SW 1271 (cell line): ENCODE data around the gene SOBP.

Experiments
- DNase-seq, 2 experiments: peaks; one replicate each; lab custom pipeline; 2025; lab: John Stamatoyannopoulos, UW

Gene SOBP

DNA sequence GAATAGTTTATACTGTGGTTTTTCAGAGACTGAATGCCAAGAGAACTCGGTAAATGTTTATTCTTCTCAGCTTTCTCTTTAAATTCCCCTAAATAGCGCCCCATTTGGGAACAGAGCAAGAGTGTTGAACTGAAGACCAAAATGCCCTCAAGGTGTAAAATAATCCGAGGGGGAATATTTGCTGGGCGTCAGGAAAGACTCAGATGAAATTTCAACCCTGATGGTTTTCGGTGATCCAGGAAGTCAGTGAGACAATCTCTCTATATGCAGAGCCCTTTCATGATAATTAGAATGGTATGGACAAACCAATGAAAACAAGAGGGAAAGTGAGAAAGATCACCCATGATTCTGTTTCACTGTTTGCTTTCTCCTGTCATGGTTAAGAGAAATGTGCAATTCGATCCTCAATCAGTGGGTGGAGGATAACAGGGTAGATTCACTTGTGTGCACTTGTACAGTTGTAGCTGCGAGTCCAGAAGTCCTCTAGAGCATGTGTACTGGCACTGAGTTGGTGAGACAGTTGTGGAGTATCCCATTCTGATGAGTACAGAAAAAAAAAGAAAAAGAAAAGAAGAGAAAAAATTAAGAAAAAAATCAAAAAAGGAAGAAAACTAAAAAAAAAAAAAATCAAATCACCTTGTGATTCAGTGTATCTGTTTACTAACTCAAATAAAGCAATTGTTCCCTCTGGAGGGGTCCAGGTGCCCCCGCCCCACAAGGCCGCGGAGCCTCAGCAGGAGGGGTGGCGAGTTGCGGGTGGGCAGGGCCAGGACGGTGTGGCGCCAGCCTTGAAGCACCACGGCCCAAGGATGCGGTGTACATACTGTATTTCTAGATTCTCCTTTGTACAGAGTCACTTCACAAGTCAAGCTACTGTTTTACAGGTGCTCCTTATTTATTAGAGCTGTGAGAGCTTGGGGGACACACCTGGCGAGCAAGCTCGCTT lies 169.3 kb downstream of the SOBP start:
- no peak for DNase-seq

DNA sequence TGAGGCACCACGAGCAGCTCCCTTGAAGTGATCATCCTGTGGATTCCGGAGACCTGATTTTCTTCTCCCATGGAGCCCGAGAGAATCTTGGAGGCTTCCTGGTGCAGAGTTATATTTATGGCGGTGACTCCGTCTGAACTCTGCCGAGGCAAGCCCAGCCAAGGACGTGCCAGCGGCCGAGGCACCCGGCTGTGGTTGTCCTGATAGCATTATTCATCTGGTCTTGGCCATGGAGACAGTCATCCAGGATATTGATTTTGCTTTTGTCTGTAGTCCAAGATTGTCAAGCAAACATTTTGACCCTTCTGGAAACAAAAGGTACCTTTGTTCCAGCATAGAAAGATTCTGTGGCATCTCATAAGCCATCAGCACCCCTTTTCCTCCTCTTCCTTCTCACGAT lies 170.9 kb downstream of the SOBP start:
- no peak for DNase-seq

DNA sequence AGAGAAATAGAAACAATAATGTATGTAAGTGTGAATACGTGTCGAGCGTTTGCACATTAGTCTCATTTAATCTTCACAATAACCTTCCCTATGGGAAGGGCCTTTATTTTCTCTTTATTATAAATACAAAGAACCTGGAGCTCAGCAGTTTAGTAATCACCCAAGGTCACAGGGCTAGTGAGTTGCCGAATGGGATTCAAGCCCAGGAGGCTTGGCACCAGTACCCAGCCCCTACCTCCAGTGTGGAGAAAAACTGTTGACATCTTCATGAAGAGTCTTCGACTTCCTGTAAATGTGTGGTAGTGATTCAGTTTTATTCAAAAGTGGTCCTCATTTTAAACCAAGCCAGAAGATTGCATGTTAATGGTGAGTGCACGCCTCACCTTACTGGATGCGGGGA lies 171.4 kb downstream of the SOBP start:
- no peak for DNase-seq

DNA sequence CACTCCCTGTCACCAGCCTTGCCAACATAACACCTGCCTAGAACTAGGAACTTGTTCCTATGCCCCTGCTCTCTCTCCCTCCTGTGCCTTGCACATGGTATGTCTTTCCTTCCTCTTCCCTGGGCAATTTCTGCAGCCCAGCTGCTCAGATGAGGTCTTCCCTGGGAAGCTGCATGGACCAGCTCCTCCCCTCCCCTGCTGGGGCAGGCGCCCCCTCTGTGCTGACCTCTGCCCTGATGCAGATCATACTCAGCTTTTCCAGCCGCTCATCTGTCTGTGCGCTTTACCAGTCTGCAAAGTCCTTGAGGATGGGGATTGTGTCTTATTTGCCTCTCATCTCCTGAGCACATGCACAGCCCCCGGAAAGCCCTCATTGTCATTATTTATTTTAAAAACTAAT lies 172.4 kb downstream of the SOBP start:
- DNase-seq: no peak

DNA sequence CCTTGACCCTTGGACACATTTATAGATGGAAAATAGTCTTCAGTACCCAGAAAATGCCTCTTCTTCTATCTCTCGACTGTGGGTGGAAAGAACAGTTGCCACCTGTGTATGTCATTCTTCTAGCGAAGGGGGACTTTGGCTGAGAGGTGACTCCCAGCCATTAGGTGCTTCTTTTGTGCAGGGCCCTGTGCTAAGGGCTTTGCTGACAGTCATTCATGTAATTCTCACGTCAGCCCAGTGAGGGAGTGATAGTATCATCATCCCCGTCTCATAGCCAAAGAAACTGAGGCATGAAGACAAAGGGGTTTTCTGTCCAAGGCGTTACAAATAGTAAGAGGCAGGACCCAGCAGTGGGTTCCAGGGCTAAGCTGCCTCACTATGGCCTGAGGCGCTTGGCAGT lies 173.4 kb downstream of the SOBP start:
- DNase-seq: no peak

DNA sequence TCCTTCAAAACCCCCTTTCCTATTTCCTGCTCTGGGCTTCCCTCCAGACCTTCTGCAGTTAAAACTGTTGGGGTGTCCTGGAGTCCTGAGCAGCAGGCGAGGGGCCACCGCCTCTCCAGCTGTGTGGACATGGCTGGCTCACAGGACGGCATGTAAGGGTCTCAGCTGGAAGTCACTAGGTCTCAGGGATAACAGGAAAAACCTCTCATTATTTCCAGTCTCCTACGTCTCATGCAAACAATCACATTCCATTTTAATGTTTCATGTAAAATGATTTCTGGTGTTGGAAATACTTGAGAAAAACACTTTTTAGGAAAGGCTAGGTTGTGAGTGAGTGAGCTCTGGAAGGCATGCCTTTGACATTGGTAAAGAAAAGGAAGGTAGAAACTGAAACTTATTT lies 175.5 kb downstream of the SOBP start:
- no peak for DNase-seq

DNA sequence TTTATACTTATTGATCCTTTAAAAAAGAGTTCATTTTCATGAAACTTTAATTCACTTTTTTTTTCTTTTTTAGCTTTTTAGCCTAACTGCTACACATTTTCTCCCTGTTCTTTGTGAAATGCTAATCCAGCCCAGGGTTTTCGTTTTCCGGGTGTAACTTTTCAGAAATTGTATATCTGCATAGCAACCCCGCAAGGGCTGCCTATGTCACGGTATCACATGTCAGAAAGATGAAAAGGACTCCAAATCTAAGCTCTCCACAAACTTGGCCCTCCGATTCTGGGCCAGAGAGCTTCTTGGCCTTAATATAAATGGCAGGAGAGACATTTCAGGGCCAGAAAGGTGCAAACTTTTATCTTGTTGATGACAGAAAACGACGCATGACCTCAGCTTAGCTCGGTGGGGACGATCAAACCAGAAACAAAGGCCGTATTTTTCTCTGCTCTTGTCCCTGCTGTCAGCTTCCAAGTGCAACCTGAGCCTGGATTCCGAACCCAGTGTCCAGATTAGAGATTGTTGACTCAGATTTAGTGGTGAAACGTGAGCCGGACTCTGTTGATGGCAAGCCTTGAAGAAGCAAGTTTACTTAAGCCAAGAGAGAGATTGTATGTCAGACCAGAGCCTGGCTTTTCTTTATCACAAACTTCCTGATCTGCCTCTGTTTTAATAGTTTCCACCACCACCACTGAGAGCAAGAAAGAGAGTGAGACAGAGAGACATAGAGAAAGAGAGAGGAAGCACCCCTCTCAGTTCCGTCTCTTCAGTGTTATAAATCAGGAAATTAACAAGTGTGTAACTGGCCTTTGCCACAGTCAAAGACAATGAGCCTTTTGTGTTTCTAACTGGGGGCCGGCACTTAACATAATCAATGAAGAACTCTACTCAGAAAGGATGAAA lies 176.4 kb downstream of the SOBP start:
- DNase-seq: no peak

DNA sequence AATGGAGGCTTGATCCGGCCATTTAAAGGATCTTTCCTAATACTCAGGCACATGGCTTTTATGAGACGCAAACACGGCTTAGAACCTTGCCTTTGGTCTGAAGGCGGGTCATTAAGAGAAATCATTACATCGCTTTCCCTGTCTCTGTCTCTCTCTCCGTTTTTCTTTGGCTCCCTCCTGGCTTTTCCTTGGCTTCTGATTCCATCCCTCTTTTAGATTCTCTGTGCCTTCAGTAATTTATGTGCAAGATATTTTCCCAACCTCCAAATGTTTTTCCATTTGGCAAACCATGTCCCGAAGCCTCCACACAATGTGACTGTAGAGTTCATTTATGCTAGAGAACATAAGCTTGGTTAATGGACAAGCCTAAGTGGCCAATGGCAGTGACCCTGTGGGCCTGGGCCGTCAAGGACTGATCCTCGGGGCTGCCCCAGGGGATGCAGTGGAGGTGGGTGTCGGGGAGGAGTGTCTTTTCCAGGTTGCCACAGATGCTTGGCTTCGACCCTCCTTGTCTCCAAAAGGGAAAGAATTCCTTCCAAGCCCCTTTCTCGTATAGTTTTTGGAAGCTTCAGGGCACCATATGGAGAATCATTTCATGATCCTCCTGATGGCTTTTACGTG lies 177.2 kb downstream of the SOBP start:
- DNase-seq: no peak

DNA sequence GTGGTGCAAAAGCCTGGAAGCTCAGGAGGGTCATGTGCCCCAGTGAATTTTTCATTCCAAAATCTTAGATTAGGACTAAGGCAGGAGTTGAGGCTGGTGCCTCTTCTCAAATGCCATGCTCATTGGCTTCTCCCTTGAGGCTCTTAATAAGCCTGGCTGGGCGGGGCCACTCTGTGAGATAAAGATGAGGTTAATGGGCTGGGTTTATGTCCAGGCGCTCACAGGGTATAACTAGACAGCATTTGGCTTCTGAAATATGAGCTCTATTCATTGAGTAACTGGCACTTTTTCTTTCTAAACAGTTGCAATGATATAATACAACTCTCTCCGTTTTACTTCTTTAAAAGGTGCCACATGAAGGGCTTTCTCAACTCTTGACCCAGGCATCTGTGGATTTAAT lies 177.9 kb downstream of the SOBP start:
- no peak for DNase-seq

DNA sequence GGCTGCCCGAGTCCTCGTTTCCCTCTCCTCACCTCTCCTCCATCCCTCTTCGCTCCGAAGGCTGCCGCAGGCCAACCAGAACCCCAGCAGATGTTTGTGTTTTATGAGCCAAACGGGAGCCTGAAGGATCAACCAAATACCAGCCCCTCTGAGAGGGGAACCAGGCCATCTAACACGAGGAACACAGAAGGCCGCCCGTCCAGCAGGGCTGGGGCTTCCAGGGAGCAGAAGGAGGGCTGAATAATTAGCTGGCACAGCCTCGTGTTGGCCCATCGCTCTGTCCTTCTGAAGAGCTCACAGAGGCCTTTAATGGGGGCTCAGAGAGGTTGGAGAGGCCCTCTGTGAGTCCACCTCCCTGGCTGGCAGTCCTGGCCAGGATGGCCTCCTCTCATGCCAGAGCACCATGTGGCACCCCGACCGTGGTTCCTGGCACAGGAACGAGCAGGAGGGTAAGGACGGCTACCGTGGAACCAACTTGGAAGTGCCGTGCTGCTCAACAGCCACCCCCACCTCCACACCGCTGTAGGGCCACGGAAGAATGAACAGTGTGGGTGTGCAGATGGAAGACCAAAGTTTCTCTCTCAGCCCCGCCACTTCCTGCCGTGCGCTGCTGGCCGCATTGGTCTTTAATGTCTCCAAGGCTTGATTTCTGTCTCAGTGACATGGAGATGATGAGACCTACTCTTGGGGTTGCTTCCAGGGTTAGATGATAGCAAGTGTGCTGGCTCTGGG lies 179.0 kb downstream of the SOBP start:
- DNase-seq: no peak

DNA sequence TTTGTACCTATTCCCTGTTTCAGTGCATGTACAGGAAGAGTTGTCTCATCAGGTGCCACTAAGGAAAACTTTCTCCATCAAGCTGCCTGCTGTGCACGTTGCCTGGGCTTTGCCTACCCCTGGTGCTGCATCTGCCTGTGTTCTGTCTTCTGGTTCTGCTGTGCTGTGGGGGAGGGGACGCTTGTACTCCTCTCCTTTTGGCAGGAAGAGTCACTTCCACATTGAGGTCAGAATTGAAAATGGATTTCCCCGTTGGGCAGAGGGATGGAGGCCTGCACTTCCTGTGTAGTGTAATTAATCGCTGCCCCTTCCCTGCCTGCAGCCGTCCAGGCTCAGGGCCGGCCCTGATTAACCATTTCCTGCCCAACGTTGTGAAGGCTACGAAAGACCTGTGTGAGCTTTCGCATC lies 180.9 kb downstream of the SOBP start:
- DNase-seq: no peak

DNA sequence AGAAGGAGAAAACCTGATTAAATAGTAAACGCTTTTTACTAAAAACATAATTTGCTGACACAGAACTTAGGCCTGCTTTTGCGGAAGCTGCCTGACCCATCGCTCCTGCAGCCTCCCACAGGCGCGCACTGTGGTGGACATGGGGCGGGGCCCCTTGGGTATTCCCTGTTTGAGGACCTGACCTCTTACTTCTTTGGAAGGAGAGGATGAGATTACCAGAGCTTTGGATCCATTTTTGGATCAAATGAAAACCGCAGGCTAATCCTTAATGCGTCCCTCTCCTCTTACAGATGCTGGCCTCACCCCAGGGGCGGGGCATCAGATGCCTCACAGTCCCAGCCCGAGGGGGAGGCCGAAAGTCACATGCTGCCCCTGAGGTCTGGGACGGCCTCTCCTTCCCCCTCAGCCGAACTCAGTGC lies 183.2 kb downstream of the SOBP start:
- no peak for DNase-seq

DNA sequence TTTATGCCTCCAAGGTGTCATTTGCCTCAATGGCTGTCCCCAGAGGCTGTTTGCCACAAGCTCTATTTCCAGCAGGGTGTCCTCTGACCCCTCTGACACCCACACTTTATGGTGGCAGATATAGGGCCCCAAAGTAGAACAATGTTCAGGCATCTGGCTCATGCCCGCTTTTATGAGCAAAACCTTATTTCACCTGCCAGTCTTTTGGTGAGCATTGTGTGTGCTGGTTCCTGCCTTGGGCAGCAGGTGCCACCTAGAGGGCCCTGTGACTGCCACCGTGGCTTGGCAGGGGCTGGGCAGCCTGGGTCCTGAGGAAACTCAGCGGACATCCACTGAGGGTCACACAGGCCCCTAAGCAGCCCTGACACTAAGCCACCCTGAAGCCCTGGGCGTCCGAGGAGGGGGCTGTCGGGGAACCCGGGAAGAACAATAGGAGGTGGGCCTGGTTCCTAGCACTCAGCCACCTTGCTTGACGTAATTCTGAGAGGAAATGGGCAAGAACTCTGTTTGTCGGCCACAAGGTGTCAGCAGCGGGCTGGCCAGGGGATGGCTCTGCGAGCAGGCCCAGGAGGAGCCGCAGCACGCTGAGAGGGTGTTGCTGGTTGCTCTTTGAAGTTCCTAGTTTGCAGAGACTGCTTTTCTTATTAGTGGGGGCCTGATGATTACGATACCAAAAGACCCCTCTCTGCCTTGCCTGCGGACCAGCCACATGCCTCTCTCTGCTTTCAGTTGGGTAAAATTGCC lies 185.2 kb downstream of the SOBP start:
- DNase-seq: peak in 1 of 2 experiments; percentile 67

DNA sequence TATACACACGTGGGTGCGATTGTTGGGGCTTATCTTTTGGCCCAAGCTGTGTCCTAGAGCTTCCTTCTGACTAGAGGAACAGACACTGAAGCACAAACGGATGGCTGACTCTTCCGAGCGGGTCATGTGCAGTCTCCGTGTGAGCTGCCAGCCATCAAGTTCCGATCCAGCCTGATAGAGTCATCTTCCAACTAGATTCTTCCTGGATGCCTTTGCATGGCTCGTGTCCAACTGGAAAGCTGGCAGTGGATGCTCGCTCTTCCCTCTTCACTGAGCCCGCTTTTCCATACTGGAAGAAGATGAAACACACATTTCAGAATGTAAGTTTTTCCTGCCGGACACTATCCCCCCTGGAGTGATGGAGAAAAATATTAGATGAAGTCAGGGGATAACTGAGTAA lies 186.1 kb downstream of the SOBP start:
- no peak for DNase-seq

DNA sequence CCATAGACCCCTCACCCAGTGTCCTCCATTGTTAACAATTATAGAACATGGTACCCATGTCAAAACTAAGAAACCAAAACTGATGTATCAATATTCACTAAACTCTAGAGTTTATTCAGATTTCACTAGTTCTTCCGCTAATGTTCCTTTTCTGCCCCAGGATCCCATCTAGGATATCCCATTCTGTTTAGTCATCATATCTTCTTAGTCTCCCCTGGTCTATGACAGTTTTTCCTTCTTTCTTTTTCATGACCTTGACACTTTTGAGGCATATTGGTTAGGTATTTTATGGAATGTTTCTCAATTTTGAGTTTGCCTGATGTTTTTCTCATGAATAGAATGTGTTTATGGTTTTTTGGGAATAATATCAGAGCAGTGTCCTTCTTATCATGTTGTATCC lies 187.5 kb downstream of the SOBP start:
- DNase-seq: no peak

DNA sequence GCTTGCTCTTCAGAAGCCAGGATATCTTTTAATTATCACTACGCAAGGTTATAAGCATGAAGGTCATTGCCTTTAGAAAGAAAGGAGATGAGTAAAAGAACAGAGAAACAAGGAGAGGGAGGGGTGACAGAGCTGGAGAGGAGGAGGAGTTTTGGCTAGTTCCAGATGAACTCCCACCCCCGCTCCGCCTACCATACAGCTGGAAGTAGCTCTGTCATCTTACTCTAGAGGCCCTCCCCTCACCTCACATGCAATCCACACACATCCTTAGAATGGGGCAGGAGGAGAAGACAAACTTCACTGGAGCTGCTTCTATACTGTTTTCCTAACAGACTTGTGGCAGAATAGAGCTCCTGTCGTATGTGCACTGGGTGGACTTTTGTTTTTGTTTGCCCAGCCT lies 189.5 kb downstream of the SOBP start:
- DNase-seq: no peak

DNA sequence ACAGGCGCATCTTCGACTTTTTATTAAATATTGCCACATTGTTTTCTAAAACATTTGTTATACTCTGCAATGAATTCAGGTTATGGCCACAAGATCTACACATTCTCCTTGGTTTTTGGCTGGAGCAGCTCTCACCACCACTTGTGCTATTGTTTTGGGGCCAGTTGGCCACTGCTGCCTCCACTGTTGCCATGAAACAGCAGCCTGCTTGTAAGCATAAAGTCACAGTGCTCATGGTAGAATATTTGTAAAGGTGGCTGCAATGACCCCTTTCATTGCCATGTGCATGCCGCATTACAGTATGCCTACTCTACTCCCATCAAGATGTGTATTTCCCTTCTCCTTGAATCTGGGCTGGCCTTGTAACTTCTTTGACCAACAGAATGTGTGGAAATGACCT lies 192.8 kb downstream of the SOBP start:
- DNase-seq: no peak

DNA sequence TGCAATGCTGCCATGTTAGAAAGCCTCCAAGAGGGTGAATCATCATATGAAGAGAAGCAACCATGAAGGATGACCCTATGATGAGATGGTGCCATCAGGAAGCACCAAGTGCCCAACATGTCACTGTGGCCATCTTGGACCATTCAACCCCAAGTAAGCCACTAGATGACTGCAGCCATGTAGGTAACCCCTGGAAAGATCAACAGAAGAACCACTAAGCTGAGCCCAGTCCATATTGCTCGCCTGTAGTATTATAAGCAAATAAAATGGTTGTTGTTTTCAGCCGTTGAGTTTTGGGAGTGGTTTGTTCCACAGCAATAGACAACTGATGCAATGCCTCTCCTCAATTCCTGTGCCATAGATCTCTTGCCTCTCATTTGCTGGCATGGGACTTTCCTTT lies 193.3 kb downstream of the SOBP start:
- no peak for DNase-seq

DNA sequence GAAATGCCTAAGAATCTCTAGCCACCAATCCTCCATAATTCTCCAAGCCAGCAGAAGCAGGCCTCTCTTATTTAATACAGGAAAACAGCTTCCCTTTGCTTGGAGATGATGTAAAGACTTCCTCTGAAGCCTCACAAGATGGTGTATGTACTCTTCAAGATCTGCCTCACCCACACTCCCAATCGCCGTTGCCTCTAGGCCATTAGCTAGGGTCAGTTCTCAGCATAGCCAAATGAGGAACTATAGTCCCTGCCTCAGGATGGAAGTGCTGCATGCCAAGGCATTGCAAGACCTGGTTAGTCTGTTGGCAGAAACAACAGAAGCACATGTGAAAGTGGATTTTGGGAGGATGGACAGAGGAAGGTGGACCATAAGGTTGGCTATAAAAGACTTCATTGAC lies 195.1 kb downstream of the SOBP start:
- no peak for DNase-seq

DNA sequence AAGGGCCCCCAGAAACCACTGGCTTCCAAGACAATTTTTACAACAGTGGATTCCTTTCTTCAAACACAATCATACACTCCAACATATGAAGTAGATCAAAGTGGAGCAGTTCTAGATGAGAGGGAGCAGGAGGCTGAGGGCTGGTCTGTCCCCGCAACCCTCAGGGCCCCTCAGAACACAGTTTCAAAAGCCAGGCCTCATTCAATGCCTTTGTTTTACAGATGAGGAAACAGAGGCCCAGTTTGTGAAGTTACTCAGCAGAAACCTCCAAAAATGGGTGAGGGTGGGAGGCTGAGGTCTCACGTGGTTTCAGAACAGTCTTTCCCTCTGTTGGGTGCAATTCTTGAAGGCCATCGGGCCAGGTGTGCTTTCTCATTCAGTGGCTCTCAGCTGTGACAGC lies 199.3 kb downstream of the SOBP start:
- no peak for DNase-seq

DNA sequence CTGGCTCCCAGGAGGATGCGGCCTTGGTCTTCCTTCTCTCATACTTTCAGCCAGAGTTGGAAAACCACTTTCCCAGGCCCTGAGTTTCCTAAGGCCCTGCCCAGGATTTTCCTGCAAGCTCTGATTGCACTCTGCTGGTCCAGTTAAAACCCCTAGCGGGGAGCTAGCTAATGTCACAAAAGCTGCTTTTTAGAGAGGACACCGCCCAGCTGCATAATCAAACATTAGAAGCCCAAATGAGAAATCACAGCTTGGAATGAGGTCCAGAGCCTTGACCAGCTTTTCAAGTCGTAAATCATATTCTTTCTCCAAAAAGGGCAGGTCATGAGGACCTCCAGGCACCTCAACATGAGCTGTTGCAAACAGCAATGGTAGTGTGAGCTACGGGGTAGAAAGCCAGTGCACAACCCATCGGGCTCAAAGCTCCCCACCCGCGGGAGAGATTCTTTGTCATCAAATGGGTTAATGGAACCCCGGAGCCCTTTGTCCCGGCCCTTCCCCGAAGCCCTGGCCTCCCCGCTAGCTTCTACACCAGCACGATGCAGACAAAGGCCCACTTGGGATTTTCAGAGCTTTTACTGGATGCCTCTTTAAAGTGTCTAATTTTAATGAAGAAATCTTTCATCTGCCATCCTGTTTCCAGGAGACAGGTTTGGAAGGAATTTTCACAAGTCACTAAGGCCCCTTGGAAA lies 200.2 kb downstream of the SOBP start:
- DNase-seq: no peak
